Subcutaneous adipose tissue (tissue), 4 donors: ENCODE results near the gene DHODH. TPM values are rescaled to one million over a fixed set of nuclear protein-coding genes. Genes with fewer than 3 reads are reported as not detected.
"Not testable (repeated sequence)": the region's sequence is repeated elsewhere in the genome, so short reads cannot be mapped to it uniquely, and the experiment has no call there.

Experiments used
- total RNA-seq, 4 donors: library from RNA; depleted of rRNA; stranded (reverse); fragments of >200 nt; gene quantifications; one replicate each; pipeline ENCODE4 v1.1.0, GENCODE V29; 2016
- TF ChIP-seq, protein P1 (sequence below): fragments of 450-650 bp; IDR thresholded peaks from one replicate; pipeline ENCODE4 v1.5.1; 2016; ENCODE audit warnings: low read depth, mild to moderate bottlenecking, control low read depth, antibody characterized with exemption, moderate library complexity

Gene DHODH
- total RNA-seq, 4 donors from 2014 or later: 3.2 to 15.3 (median 4.8) TPM

DNA sequence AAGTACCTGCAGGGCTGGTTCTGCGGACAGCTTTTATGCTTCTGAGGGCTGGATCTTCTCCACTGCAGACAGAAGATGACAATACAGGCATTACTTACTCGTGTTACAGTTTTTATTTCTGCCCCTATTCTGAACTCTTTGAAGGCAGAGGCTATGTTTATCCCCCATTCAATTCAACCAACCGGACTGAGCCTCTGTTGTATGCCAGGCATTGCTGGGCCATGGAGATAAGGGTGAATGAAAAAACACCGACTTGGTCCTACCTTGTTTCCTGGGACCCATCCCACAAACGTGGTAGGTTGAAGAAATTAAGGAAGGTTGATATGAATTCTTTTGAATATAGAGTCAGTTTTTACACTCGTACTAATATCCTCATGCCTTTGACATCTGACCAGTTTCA, 35.8 kb downstream of the DHODH start:
- TF ChIP-seq, protein P1, sequence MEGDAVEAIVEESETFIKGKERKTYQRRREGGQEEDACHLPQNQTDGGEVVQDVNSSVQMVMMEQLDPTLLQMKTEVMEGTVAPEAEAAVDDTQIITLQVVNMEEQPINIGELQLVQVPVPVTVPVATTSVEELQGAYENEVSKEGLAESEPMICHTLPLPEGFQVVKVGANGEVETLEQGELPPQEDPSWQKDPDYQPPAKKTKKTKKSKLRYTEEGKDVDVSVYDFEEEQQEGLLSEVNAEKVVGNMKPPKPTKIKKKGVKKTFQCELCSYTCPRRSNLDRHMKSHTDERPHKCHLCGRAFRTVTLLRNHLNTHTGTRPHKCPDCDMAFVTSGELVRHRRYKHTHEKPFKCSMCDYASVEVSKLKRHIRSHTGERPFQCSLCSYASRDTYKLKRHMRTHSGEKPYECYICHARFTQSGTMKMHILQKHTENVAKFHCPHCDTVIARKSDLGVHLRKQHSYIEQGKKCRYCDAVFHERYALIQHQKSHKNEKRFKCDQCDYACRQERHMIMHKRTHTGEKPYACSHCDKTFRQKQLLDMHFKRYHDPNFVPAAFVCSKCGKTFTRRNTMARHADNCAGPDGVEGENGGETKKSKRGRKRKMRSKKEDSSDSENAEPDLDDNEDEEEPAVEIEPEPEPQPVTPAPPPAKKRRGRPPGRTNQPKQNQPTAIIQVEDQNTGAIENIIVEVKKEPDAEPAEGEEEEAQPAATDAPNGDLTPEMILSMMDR: no peak

DNA sequence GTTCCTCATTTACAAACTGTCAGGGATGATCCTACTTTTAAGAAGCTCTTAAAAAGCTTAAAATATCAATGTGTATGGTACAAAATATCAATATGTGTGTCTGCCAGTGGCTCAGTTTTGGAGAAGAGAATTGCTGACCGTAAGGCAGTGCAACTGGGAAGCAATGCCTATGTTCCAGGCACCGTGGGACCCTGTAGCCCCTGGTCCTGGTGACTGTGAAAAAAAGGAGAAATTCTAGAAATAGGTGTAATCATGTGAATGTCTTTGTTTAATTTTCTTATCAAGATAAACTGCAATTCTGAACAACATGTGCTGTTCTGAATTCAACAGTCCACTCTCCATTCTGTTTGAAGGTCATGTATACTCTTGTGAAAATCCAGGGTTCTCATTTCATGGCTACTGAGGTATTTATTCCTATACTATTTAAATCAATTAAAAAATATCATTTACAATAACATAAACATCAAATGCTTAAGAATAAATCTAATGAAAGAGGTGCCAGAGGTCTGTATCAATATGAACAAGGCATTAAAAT, 36.3 kb downstream of the DHODH start:
- TF ChIP-seq, protein P1: no peak

DNA sequence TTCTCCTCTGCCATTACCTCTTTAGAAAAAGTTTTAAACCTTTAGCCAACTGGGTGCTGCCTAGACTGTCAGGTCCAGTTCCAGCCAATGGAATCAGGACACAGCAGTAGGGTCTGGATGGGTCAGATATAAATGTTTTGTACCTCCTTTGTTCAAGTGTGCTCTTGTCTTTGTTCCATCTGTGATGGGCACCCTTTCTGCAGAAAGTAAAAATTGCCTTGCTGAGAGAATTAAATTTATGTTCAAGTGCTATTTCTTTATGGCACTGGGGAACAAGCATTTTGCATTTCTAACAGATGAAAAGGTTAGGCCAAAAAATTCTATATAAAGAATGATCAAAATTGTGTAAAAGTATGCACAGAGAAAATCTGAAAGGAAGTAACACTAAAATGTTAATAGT, 40.6 kb downstream of the DHODH start:
- TF ChIP-seq, protein P1: no peak

DNA sequence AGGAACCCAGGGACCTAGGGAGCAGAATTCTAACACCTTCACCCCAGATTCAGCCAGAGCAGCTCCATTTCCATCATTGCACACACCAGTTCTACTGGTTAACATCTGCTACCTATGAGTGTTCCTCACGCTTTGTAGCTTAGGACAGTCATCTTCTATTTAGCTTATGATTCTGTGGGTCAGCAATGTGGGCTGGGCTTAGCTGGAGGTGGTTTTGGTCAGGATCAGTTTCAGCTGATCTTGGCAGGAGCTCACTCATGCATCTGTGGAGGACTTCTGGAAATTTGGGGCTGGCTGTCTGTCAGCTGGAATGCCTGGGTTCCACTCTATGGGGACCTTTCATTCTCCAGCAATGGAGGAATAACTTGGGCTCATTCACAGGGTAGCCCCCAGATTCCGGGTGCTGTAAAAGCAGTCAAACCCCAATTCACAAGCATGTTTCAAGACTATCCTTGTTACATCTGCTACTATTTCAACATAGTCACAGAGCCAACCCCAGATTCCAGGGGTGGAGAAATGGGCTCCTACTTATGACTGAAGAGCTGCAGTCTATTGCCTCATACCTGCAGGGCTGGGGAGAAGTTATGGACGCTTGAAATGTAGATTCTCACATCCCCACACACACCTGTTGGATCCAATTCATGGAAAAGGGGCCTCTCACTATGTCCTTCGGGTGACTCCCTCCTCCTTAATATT, 42.4 kb downstream of the DHODH start:
- TF ChIP-seq, protein P1: no peak

DNA sequence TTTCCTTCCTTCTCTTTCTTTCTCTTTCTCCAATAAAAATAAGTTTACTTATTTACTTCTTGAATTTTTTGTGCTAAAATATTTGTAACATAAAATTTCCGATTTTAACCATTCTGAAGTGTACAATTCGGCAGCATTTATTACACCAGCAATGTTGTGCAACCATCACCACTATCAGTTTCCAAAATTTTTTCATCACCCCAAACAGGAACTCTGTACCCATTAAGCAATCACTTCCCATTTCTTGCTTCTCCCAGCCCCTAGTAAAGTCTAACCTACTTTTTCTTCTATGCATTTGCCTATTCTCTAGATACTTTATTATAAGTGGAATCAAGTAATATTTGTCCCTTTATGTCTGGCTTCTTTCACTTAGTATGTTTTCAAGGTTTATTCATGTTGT, 43.3 kb downstream of the DHODH start:
- TF ChIP-seq, protein P1: no peak

DNA sequence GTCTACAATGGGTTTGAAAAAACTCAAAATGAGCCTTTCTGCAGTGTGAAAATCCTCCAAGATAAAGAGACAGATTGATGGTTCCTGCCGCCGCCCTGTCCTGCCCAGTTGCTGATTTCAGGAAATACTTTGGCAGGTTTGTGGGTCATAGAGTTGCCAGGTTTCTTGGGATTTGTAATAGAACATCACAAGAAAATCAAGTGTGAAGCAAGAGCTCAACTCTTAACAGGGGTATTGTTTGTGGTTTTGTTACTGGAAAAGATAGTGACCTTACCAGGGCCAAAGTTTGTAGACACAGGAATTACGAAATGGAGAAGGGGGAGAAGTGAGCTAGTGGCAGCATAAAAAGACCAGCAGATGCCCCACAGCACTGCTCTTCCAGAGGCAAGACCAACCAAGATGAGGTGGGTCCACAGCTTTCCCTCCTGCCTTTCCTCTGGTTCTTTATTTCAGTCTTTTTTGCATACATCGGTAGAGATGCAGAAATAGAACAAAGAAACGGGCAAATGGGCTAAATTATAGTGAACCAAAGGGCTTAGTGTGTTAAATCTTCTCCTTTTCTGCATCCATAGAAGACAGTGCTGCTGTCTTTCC, 45.8 kb downstream of the DHODH start, which contains the start of gene HP:
HP (plus strand) TSS at position 252 of the 594 bp plus-strand sequence; CDS start at position 400, 148 bp downstream.
- TF ChIP-seq, protein P1: not testable (repeated sequence)

DNA sequence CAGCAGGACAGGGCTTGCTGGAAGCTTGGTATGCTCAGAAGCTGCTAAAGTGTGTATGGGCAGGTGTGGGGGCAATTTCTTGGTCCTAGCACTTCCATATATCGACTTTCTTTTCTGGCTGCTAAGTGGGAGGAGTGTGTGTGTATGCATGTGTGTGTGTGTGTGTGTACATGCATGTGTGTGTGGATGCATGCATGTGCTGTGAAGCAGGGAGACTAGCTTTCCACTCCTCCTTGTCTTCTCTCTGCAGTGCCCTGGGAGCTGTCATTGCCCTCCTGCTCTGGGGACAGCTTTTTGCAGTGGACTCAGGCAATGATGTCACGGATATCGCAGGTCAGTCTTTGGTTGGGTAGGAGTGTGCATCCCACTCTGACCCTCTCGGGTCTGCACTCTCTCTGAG, 47.4 kb downstream of the DHODH start:
- TF ChIP-seq, protein P1: no peak
